Endothelial cell (in vitro differentiated cells): ENCODE measurements around the gene MGAT4A. TPM values are rescaled to one million over a fixed set of nuclear protein-coding genes. Genes with fewer than 3 reads are reported as not detected.

Source experiments
- DNase-seq: peaks from one replicate; pipeline ENCODE4 v3.0.0; 2021; ENCODE audit warnings: low spot score
- H3K27ac Mint-ChIP-seq: one replicate; pipeline ENCODE4 v1.8.0; 2021; ENCODE audit warnings: mixed read lengths, inconsistent platforms; ENCODE audit not compliant: unreplicated experiment
- H3K27me3 Mint-ChIP-seq: one replicate; pipeline ENCODE4 v1.8.0; 2021; ENCODE audit warnings: mild to moderate bottlenecking, moderate library complexity, mixed read lengths, inconsistent platforms; ENCODE audit not compliant: unreplicated experiment
- H3K36me3 Mint-ChIP-seq: one replicate; pipeline ENCODE4 v1.8.0; 2021; ENCODE audit warnings: mild to moderate bottlenecking, low read depth, mixed read lengths, inconsistent platforms; ENCODE audit not compliant: unreplicated experiment
- H3K4me1 Mint-ChIP-seq: one replicate; pipeline ENCODE4 v1.8.0; 2021; ENCODE audit warnings: mild to moderate bottlenecking, mixed read lengths, inconsistent platforms; ENCODE audit not compliant: unreplicated experiment
- H3K4me3 Mint-ChIP-seq: one replicate; pipeline ENCODE4 v1.8.0; 2021; ENCODE audit warnings: mild to moderate bottlenecking, mixed read lengths, inconsistent platforms; ENCODE audit not compliant: unreplicated experiment
- H3K9me3 Mint-ChIP-seq: one replicate; pipeline ENCODE4 v1.8.0; 2021; ENCODE audit warnings: mixed read lengths, inconsistent platforms; ENCODE audit not compliant: unreplicated experiment
- total RNA-seq: library from RNA; stranded (reverse); fragmentation: NEBNext Ultra II Directional; extraction: Animal tissue kit (Norgen Biotek cat#: 25700); gene quantifications from one replicate; pipeline ENCODE4 v1.2.1, GENCODE V29; 2021; ENCODE audit not compliant: unreplicated experiment
- TF ChIP-seq, protein P1 (sequence below): fragments of 200-600 bp; sonication (generic); IDR thresholded peaks from one replicate; pipeline ENCODE4 v1.5.0; 2021; ENCODE audit warnings: antibody characterized with exemption; ENCODE audit not compliant: unreplicated experiment

The MGAT4A gene
- total RNA-seq, 1 donor from 2014 or later = 7.3 TPM

DNA sequence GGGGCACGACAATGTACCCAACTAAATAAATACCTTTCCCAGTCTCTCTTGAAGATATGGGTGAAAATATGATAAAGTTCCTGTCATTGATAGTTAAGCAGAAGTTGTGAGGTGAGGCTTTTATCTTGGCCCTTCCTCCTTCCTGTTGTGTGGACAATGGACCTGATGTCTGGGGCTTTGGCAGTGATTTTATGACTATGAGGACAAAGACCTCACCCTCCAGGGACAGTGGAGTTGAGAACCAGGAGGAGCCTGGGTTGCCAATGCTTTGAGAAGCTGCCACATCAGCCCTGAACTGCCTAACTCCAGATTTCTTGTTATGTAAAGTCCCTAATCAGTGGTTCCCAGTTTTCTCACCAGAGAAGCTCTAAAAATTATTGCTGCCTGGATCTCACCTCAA lies 20.8 kb upstream of the MGAT4A start:
- Mint-ChIP-seq H3K27me3 (peaks cover 8% of the 10 kb centered on the region), H3K27ac (no peak overlapping the region)
- TF ChIP-seq, protein P1, sequence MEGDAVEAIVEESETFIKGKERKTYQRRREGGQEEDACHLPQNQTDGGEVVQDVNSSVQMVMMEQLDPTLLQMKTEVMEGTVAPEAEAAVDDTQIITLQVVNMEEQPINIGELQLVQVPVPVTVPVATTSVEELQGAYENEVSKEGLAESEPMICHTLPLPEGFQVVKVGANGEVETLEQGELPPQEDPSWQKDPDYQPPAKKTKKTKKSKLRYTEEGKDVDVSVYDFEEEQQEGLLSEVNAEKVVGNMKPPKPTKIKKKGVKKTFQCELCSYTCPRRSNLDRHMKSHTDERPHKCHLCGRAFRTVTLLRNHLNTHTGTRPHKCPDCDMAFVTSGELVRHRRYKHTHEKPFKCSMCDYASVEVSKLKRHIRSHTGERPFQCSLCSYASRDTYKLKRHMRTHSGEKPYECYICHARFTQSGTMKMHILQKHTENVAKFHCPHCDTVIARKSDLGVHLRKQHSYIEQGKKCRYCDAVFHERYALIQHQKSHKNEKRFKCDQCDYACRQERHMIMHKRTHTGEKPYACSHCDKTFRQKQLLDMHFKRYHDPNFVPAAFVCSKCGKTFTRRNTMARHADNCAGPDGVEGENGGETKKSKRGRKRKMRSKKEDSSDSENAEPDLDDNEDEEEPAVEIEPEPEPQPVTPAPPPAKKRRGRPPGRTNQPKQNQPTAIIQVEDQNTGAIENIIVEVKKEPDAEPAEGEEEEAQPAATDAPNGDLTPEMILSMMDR = no peak

GRCh38 chr2:98750593-98751282 lies 19.8 kb upstream of the MGAT4A start:
- no peak overlapping the region for H3K27ac Mint-ChIP-seq
- no peaks in the 10 kb centered on the region for H3K9me3 Mint-ChIP-seq
- H3K4me3 Mint-ChIP-seq = no peak overlapping the region
- peaks cover 8% of the 10 kb centered on the region for H3K27me3 Mint-ChIP-seq
- peaks cover 4% of the 10 kb centered on the region for H3K36me3 Mint-ChIP-seq
- H3K4me1 Mint-ChIP-seq = peaks cover 7% of the 10 kb centered on the region
- TF ChIP-seq, protein P1 = no peak
- DNase-seq = no peak

More for the DNA sequence above, 20.8 kb upstream of the MGAT4A start:
- H3K9me3 Mint-ChIP-seq = no peaks in the 10 kb centered on the region
- no peak for DNase-seq
- H3K4me1 Mint-ChIP-seq = peaks cover 7% of the 10 kb centered on the region
- H3K4me3 Mint-ChIP-seq = no peak overlapping the region
- peaks cover 4% of the 10 kb centered on the region for H3K36me3 Mint-ChIP-seq

GRCh38 chr2:98749066-98749450 lies 18.1 kb upstream of the MGAT4A start:
- no peak for DNase-seq
- TF ChIP-seq, protein P1 = no peak
- no peaks in the 10 kb centered on the region for H3K9me3 Mint-ChIP-seq
- H3K4me1 Mint-ChIP-seq = peaks cover 7% of the 10 kb centered on the region
- peaks cover 4% of the 10 kb centered on the region for H3K36me3 Mint-ChIP-seq
- no peak overlapping the region for H3K27ac Mint-ChIP-seq
- H3K4me3 Mint-ChIP-seq = no peak overlapping the region
- peaks cover 10% of the 10 kb centered on the region for H3K27me3 Mint-ChIP-seq

GRCh38 chr2:98748292-98749065 lies 17.5 kb upstream of the MGAT4A start:
- H3K4me3 Mint-ChIP-seq = no peak overlapping the region
- no peak overlapping the region for H3K27ac Mint-ChIP-seq
- DNase-seq = no peak
- peaks cover 4% of the 10 kb centered on the region for H3K36me3 Mint-ChIP-seq
- no peaks in the 10 kb centered on the region for H3K9me3 Mint-ChIP-seq
- TF ChIP-seq, protein P1 = no peak
- H3K27me3 Mint-ChIP-seq = peaks cover 10% of the 10 kb centered on the region
- H3K4me1 Mint-ChIP-seq = peaks cover 7% of the 10 kb centered on the region

DNA sequence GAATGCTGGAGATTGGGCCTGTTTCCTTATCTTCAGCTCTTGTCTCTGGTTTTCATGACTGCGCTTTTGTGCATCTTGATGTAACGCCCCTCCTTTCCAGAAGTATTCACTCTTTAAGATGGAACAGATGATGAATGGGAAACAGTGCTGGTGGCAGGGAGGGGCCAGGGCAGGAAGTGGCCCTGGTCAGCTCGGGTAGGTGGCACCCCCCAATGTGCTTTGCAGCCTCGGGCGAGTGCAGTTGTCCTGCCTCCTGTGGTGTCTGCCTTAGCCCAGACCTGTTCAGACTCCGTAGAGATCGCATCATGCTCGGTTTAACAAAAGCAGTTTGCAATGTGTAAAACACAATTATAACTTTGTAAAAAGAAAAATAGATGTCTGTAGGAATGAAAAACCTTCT lies 17.0 kb upstream of the MGAT4A start:
- no peak overlapping the region for H3K27ac Mint-ChIP-seq
- H3K27me3 Mint-ChIP-seq = peaks cover 10% of the 10 kb centered on the region

More for the DNA sequence above, 17.0 kb upstream of the MGAT4A start:
- Mint-ChIP-seq H3K9me3 (no peaks in the 10 kb centered on the region), H3K4me3 (no peak overlapping the region), H3K4me1 (peaks cover 7% of the 10 kb centered on the region), H3K36me3 (peaks cover 4% of the 10 kb centered on the region)
- DNase-seq = no peak
- TF ChIP-seq, protein P1 = no peak
